ENCODE results near the gene RETNLB.

The RETNLB gene, protein sequence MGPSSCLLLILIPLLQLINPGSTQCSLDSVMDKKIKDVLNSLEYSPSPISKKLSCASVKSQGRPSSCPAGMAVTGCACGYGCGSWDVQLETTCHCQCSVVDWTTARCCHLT

DNA sequence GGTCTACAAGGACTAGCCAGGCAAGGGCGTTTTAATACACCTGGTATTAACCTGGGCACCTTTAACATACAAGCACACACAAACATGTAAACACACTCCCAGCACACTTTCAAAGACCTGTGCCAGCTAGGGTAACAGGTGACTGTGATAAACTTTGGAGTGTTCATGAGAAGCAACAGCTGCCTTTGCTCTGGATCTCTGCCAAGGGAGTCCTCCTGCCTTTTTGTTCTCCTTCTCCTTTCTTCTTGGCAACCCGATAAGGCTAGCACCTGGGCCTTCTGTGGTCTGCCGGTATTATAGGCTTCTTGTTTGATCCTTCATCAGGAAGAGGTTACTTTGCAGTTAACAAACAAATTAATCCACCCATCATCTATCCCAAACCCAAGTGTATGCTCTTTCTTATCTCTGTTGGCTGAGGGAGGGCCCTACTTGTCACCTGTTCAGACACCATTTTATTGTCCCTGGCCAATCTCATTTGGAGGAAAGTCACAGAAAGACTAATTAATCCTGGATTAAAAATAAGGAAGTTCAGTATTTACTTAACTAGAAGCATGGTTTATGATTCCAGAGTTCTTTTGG, at the start of gene RETNLB:
Gene RETNLB, minus strand, starts transcription at position 7 of the 579 bp plus-strand sequence. CDS start 225 bp downstream, outside the sequence.
- TF ChIP-seq, protein P1, sequence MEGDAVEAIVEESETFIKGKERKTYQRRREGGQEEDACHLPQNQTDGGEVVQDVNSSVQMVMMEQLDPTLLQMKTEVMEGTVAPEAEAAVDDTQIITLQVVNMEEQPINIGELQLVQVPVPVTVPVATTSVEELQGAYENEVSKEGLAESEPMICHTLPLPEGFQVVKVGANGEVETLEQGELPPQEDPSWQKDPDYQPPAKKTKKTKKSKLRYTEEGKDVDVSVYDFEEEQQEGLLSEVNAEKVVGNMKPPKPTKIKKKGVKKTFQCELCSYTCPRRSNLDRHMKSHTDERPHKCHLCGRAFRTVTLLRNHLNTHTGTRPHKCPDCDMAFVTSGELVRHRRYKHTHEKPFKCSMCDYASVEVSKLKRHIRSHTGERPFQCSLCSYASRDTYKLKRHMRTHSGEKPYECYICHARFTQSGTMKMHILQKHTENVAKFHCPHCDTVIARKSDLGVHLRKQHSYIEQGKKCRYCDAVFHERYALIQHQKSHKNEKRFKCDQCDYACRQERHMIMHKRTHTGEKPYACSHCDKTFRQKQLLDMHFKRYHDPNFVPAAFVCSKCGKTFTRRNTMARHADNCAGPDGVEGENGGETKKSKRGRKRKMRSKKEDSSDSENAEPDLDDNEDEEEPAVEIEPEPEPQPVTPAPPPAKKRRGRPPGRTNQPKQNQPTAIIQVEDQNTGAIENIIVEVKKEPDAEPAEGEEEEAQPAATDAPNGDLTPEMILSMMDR (IDR thresholded peaks at IDR 0.05; ENCODE audit: extremely low read depth, missing control alignments) = no peak
- no peak for DNase-seq (ENCODE audit: low spot score)

DNA sequence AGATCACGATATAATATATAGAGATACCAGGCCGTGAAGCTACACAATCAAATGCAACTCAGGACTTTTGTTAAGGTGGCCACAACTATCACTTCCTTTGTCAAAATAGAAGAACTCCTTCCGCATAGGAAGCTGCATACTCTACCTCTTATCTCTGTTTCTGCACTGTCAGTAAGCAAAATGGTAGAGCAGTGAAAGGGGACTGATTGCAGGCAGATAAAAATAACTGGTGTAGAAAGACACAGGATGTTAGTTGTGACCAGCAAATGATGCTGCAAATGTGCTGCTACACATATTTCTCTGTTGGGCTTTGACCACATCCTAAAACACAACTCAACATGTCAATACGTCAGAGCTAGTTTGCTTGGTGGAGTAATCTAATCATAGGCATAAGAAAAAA, 49.1 kb upstream of the RETNLB start:
- TF ChIP-seq, protein P1 (IDR thresholded peaks at IDR 0.05; ENCODE audit: extremely low read depth, missing control alignments) = no peak
- DNase-seq (ENCODE audit: low spot score) = no peak

DNA sequence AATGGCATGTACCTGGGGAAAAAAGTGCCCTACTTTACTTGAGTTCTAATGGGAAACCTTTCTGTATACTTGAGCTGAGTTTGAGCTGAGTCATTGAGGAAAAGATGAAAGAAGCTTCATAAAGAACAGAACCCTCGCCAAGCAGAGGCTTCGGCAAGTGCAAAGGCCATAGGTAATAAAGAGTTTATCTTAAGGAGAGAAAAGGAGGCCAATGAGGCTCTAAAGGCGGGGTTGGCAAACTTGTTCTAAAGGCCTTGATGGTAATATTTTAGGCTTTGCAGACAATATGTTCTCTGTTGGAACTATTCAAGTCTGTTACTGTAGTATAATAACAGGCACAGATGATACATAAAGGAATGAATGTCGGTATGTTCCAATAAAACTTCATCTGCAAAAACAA, 47.8 kb upstream of the RETNLB start:
- TF ChIP-seq, protein P1 (IDR thresholded peaks at IDR 0.05; ENCODE audit: extremely low read depth, missing control alignments) = no peak
- no peak for DNase-seq (ENCODE audit: low spot score)

DNA sequence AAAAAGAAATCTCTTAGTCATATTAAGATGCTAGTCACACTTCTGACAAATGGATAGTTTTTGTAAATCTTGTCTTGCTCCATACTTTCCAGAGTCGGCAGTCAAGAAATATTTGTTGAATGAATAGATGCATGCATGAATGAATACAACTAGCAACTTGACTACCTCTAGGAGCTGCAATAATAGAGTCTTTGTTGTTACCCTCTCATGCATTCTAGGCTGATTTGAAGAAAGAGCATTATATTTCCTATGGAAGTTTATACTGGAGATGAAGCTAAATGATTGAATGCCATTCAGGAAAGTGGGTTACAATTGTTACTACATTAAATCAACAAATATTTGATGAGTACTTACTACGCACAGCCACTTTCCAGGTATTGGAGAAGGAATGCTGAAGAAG, 47.2 kb upstream of the RETNLB start:
- TF ChIP-seq, protein P1 (IDR thresholded peaks at IDR 0.05; ENCODE audit: extremely low read depth, missing control alignments) = no peak
- DNase-seq (ENCODE audit: low spot score) = no peak

DNA sequence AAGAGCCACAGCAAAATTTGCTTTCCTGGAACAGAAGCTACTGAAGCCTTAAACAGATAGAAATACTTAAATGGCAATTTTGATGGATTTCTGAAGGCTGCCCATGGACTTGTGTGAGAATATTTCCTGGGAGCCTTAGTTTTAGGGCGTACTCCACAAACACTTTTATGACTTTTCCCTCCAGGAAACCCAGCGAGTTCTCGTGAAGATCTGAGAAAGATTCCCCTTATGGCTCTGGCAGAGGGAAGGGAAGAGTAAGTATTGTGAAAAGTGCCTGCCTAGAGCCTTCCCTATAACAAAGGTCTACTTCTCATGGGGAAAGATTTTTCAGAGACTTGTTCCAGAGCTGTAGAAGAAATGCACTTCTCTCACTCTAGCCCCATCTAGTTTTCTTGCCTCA, 34.3 kb upstream of the RETNLB start:
- no peak for DNase-seq (ENCODE audit: low spot score)
- TF ChIP-seq, protein P1 (IDR thresholded peaks at IDR 0.05; ENCODE audit: extremely low read depth, missing control alignments) = no peak

DNA sequence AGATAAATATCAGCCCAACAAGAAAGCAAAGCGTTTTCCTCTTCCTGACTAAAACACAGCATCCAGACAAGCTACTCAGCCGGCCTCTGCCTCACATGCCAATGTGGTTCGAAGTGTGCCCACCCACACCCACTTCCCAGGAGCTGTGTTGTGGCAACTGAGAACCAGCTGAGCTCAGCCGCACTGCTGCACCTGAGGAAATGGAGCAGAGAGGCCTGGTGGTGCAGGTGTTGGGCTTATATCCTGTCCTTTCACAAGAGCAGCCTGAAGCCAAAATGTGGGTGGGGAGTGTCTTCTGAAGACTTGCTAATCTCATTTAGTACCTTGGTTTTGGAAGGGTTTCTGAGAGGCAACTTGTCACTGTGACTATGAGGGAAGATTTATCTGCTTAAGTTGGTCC, 23.0 kb upstream of the RETNLB start:
- no peak for DNase-seq (ENCODE audit: low spot score)
- TF ChIP-seq, protein P1 (IDR thresholded peaks at IDR 0.05; ENCODE audit: extremely low read depth, missing control alignments) = no peak

DNA sequence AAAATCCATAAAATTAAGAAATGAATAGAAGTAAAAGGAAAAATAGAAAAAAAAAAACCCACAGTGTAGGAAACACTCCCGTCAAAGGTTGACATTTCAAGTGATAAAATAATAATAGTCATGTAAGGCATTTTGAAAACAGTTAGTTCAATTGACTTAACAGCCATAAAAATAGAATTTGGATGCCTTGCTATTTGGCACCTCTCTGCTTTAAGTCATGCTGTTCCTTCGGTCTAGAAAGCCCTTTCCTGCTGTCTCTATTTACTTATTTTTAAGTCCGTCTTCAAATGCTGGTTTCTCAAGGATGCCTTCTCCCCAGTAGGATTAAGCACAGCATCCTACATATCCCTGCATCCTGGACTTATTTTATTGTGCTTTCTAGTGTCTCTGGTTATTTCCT, 22.3 kb upstream of the RETNLB start:
- DNase-seq (ENCODE audit: low spot score) = no peak
- TF ChIP-seq, protein P1 (IDR thresholded peaks at IDR 0.05; ENCODE audit: extremely low read depth, missing control alignments) = no peak

All from GM20000 (cell line).